ENCODE results near the gene PER2. TPM values are rescaled to one million over a fixed set of nuclear protein-coding genes. Genes with fewer than 3 reads are reported as not detected.

Gene PER2
- total and polyA plus RNA-seq, 9 of the 15 experiments (the other 6 are each of a cell fraction or from before 2014, with no cell fraction given) = 1.1 to 10.3 (median 2.9) TPM

- TF ChIP-seq ZNF740 (CRISPR knock-in tag; IDR thresholded peaks at IDR 0.05) = no peak
- no peak for TF ChIP-seq ZNF740 (tag; IDR thresholded peaks at IDR 0.05)
- TF ChIP-seq COPS2 (conservative IDR thresholded peaks at IDR 0.05) = no peak
- TF ChIP-seq NFXL1 (CRISPR knock-in tag; IDR thresholded peaks at IDR 0.05) = no peak
- no peak for TF ChIP-seq ZNF239 (CRISPR knock-in tag; IDR thresholded peaks at IDR 0.05)
- TF ChIP-seq PCBP2 (IDR thresholded peaks at IDR 0.05; ENCODE audit: low read depth, low read length, poor library complexity, severe bottlenecking) = no peak
Observed at GRCh38 chr2:238255151-238255551, 33.3 kb downstream of the PER2 start (continued).

- H3K9me1 ChIP-seq (ENCODE audit: control insufficient read depth, insufficient read depth, low read length) = no peaks in the 10 kb centered on the region
- intact Hi-C loops (cut with micrococcal nuclease) (no loop called here), in situ Hi-C loops (cut with MboI) (loop anchor here (25.0 kb wide), 1 partner anchor 392 kb away; the partner anchor contains the start of gene RAMP1)
- no peaks in the 10 kb centered on the region for H4K20me1 ChIP-seq (replicated peaks; ENCODE audit: control insufficient read depth, insufficient read depth, low read length)
- POLR2A ChIA-PET = interaction anchor here (1.6 kb wide), 1 partner anchor 20 kb away, joined by 3 read pairs; no protein-coding TSS in a partner anchor
- TF ChIP-seq PRPF4 (IDR thresholded peaks at IDR 0.05; ENCODE audit: insufficient read depth, low read depth, low read length, poor library complexity, severe bottlenecking) (no peak), PHF21A (IDR thresholded peaks at IDR 0.05; ENCODE audit: borderline replicate concordance, low read depth) (no peak)
- no peak overlapping the region for H3K27ac ChIP-seq (ENCODE audit: extremely low read depth, low read depth, low read length)
- no peak for FAIRE-seq
- no peaks in the 10 kb centered on the region for H3K9me3 ChIP-seq (replicated peaks; ENCODE audit: control insufficient read depth, insufficient read depth, low read depth, low read length)
- no peaks in the 10 kb centered on the region for H3K79me2 ChIP-seq (ENCODE audit: control insufficient read depth, insufficient read depth, low read length)
- peaks cover 38% of the 10 kb centered on the region; the same call in 2 of the 3 replicates for H3K36me3 ChIP-seq (ENCODE audit: control insufficient read depth, insufficient read depth, low read length)
- H3K4me2 ChIP-seq (ENCODE audit: insufficient read depth, low read length) = no peak overlapping the region
- H2AFZ ChIP-seq (ENCODE audit: low read depth, low read length) = no peak overlapping the region
- DNase-seq (ENCODE audit: extremely low read depth in 1 of 4, low spot score in 3 of 4) = no peak
- CTCF ChIA-PET (ENCODE audit: low intra/inter-chr PET ratio) = interaction anchor here (0.5 kb wide), 1 partner anchor 262 kb away, joined by 4 read pairs; no protein-coding TSS in a partner anchor
- no peak overlapping the region for H3K9ac ChIP-seq (ENCODE audit: insufficient read depth in 1 of 2, low read depth in 2 of 2, low read length in 2 of 2)
- peaks cover 0 to 5% of the 10 kb centered on the region in 2 experiments; a peak in 2 of 5 replicates for H3K4me1 ChIP-seq (replicated peaks in 1 of 2; ENCODE audit: control insufficient read depth in 2 of 2, insufficient read depth in 2 of 2, low read length in 2 of 2)
- ATAC-seq = no peak
- WGBS (ENCODE audit: insufficient coverage, low coverage, missing lambda C conversion rate) = 62% methylated on average over 3 of the region's 4 CpGs
- H3K4me3 ChIP-seq = no peak overlapping the region
- no TSS peak for BruUV-seq (replicated peaks)
- no peaks in the 10 kb centered on the region for H3K27me3 ChIP-seq (ENCODE audit: control insufficient read depth in 2 of 2, insufficient read depth in 2 of 2, low read length in 2 of 2)
Observed at GRCh38 chr2:238254095-238254723, 34.2 kb downstream of the PER2 start.

Data from K562 (cell line).